Middle frontal gyrus (tissue), 1 donor: ENCODE measurements around the gene SLC5A3.

Experiments used
- DNase-seq: peaks from one replicate; pipeline ENCODE4 v3.0.0-alpha.2; 2015; ENCODE audit warnings: low spot score; ENCODE audit errors: extremely low spot score

SLC5A3 gene

GRCh38 chr21:34073032-34073748, at the start of gene SLC5A3, which contains the start of gene MRPS6:
SLC5A3 (plus strand) TSS chr21:34073578; CDS start chr21:34095199, 21,621 bp downstream.
MRPS6 (plus strand) TSS chr21:34073578; CDS start chr21:34073701, 123 bp downstream.
- peak; percentile 43 for DNase-seq

GRCh38 chr21:34023691-34024373, 49.5 kb upstream of the SLC5A3 start:
- DNase-seq: no peak

GRCh38 chr21:34024374-34024693, 49.0 kb upstream of the SLC5A3 start:
- no peak for DNase-seq

- no peak for DNase-seq
Measured at GRCh38 chr21:34027721-34028461, 45.5 kb upstream of the SLC5A3 start.

GRCh38 chr21:34029743-34030528, 43.4 kb upstream of the SLC5A3 start:
- peak; percentile 56 for DNase-seq

- no peak for DNase-seq
Measured at GRCh38 chr21:34031835-34032370, 41.5 kb upstream of the SLC5A3 start.

GRCh38 chr21:34034369-34035014, 38.9 kb upstream of the SLC5A3 start:
- no peak for DNase-seq

- DNase-seq: no peak
Measured at GRCh38 chr21:34035619-34036354, 37.6 kb upstream of the SLC5A3 start.

GRCh38 chr21:34037009-34037795, 36.2 kb upstream of the SLC5A3 start:
- no peak for DNase-seq

GRCh38 chr21:34039678-34040382, 33.5 kb upstream of the SLC5A3 start:
- DNase-seq: no peak

GRCh38 chr21:34042735-34043134, 30.6 kb upstream of the SLC5A3 start:
- no peak for DNase-seq

- no peak for DNase-seq
Measured at GRCh38 chr21:34043333-34043732, 30.0 kb upstream of the SLC5A3 start.

GRCh38 chr21:34046917-34047316, 26.5 kb upstream of the SLC5A3 start:
- no peak for DNase-seq

- no peak for DNase-seq
Measured at GRCh38 chr21:34047835-34048234, 25.5 kb upstream of the SLC5A3 start.

- DNase-seq: no peak
Measured at GRCh38 chr21:34052171-34052570, 21.2 kb upstream of the SLC5A3 start.

GRCh38 chr21:34054259-34054658, 19.1 kb upstream of the SLC5A3 start:
- DNase-seq: no peak

GRCh38 chr21:34055615-34056014, 17.8 kb upstream of the SLC5A3 start:
- no peak for DNase-seq

- no peak for DNase-seq
Measured at GRCh38 chr21:34061983-34062382, 11.4 kb upstream of the SLC5A3 start.

- DNase-seq: no peak
Measured at GRCh38 chr21:34065027-34065426, 8.4 kb upstream of the SLC5A3 start.
